C4-2B (cell line): ENCODE data around the gene SHB.

Source experiments
- H3K27ac ChIP-seq: fragments of 450-650 bp; 2 replicates; pipeline ENCODE4 v1.5.1; 2017
- ZFX ChIP-seq: fragments of 450-650 bp; IDR thresholded peaks from 2 replicates; pipeline ENCODE4 v1.6.1; 2017
- TF ChIP-seq, protein P1 (sequence below): fragments of 450-650 bp; conservative IDR thresholded peaks from 2 replicates; pipeline ENCODE4 v1.5.1; 2017; ENCODE audit warnings: mild to moderate bottlenecking

The SHB gene

DNA sequence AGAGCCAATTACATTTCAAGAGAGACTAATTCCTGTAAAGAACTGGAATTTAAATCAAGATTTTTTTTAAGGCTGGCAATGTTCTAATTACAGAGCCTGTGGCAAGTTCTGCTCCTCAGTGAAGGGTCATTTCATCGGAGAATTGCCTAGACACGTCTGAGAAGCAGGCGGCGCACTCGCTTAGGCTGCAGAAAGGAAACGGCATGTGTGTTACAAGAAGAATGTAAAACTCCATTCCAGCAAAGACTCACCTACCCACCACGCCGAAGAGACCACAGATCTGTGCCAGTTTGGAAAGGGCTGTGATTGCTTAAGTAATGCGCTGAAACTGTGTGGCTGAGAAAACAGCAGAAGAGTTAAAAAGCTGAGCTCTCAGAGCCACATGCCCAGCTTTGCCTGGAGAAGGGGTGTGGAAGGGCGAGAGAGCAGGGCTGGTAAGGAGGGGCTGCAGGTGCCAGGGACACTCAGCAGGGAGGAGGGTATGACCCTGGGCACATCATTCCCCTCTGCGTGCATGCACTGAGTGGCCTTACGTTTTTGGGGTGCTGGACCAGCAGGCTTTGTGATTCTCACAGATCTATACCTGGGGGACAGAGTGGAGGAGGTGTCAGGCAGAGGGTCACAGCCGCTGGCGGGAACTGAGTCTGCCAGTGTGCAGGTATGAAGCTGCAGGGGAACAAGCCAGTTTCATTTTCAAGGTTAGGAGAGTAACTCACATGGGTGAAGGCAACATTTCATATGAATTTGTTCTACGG, 147.3 kb downstream of the SHB start:
- TF ChIP-seq ZFX: no peak
- TF ChIP-seq, protein P1, sequence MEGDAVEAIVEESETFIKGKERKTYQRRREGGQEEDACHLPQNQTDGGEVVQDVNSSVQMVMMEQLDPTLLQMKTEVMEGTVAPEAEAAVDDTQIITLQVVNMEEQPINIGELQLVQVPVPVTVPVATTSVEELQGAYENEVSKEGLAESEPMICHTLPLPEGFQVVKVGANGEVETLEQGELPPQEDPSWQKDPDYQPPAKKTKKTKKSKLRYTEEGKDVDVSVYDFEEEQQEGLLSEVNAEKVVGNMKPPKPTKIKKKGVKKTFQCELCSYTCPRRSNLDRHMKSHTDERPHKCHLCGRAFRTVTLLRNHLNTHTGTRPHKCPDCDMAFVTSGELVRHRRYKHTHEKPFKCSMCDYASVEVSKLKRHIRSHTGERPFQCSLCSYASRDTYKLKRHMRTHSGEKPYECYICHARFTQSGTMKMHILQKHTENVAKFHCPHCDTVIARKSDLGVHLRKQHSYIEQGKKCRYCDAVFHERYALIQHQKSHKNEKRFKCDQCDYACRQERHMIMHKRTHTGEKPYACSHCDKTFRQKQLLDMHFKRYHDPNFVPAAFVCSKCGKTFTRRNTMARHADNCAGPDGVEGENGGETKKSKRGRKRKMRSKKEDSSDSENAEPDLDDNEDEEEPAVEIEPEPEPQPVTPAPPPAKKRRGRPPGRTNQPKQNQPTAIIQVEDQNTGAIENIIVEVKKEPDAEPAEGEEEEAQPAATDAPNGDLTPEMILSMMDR: no peak
- H3K27ac ChIP-seq: no peak overlapping the region

DNA sequence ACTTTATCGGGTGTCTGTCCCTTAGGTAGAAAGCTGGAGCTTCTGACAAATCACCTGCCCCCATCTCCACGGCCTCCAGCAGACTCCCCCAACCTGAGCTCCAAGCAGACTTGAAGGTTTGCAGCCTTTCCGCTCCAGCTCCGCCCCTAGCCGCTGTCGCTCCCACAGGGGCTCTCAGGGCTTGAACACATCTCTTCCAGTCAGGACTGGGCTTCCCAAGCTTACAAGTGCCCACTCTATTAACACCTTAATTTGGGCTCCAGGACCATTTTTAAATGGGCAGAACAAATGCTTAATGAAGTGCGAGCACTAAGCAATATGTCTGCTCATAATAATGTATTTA, 147.9 kb downstream of the SHB start:
- H3K27ac ChIP-seq: no peak overlapping the region
- TF ChIP-seq ZFX: no peak
- TF ChIP-seq, protein P1: no peak

DNA sequence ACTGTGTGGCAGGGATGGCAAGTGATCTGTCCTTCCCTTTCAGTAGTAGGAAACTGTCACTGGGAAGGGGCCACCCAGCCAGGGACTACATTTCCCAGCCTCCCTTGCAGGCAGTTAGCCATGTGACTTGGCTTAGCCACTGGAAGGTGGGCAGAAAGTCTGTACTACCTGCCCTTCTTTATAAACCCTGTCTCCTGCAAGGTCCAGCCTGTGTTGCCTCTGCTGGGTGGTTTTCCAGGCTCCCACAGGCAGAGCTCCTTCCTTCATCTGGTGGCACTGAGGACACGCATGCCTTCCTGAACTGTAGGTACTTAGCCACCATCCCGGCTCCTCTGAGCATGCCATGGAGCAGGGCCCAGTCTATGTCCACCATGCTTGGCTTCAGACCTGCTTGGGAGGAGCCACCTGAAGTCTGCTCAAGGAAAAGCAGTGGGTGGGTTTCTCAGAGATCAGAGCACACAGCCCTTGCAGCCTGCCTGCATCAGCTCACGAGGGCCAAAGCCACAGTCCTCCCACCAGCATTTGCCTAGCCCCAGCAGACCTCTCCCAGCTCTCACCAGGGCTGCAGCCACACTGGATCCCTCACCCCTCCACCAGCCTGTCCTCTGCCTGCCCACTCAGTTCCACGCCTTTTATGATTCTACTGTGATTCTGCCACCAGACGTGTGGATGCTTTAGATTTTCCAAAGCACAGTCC, 148.4 kb downstream of the SHB start:
- TF ChIP-seq, protein P1: no peak
- no peak for TF ChIP-seq ZFX

DNA sequence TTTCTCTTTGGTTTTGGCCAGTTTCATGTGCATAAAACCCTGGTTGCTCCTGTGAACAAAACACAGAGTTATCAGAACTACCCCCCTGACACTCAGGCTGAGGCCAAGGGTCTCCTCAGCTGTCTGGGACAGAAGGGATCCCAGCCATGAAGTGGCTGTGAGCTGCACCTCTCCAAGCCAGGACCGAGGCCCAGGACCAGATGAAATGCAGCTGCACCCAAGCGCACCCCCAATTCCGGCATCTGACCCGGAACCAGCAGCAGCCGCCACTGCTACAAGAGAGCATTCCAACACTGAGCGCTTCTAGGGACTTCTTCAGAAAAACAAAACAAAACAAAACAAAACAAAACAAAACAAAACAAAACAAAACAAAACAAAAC, 149.1 kb downstream of the SHB start:
- H3K27ac ChIP-seq: no peak overlapping the region
- TF ChIP-seq, protein P1: no peak
- no peak for TF ChIP-seq ZFX

More for the DNA sequence above, 148.4 kb downstream of the SHB start:
- no peak overlapping the region for H3K27ac ChIP-seq

DNA sequence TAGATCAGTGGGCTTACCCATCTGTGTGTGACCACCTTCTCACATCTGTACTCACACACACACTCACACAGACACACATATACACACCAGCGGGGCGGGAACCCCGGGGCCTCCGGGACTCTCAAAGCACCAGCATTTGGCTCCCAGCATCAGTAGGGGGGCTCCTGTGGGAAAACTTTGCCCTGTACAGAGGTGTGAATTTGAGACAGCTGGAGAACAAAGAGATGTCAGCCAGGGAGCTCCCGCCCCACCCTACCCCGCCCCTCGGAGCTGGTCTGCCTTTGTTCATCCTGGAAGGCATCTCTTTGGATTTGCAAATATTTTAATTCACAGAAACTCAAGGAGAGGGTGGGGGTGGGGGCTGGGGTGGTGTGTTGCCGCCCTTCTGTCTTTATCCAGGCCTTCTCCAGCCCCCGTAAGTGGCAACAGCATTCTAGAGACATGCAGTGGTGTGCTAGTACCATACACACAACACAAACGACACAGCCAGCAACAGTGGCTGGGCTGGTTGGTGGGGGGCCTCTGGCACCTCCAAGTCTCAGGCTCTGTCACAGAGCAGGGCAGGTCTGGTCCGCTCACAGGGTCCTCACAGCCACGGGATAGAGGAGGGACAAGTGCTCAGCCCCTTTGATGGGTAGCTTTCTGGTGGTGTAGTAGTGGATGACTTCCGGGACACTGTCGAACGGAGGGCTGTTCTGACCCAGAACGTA, 149.6 kb downstream of the SHB start:
- no peak overlapping the region for H3K27ac ChIP-seq
- TF ChIP-seq, protein P1: no peak
- no peak for TF ChIP-seq ZFX

DNA sequence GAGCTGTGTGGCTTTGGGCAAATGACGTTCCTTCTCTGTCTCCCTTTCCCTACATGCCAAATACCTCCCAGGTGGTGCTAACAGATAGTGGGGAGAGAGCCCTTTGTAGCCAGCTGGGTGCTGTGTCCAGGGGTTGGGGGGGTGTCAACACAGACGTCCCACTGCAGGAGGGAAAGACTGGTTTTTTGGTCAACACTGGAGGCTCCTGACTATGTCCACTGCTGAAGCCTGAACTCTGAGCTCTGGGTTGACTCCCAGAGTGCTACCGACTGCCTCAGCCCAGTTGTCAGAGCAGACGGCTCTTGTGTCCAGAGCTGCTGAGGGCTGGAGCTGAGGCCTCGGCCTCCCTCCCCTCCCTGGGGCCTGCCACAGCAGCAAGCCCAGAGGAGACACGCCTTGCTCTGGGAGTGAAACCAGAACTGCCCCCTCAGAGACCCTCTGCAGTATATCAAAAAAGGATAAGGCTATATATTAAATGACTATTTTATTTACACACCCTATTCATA, 150.3 kb downstream of the SHB start:
- no peak overlapping the region for H3K27ac ChIP-seq
- TF ChIP-seq, protein P1: no peak
- no peak for TF ChIP-seq ZFX
